ENCODE measurements around the gene WDR1. TPM values are rescaled to one million over a fixed set of nuclear protein-coding genes. Genes with fewer than 3 reads are reported as not detected.

WDR1 gene
- total RNA-seq, 2 experiments from 2014 or later, result 197 to 198 TPM

- no peaks in the 10 kb centered on the region for H3K4me1 Mint-ChIP-seq (ENCODE audit: low read depth)
- Histone ChIP-seq H3K36me3 (ENCODE audit: insufficient read depth, low read length) (no peaks in the 10 kb centered on the region), H3K27me3 (ENCODE audit: control insufficient read depth in 1 of 2, insufficient read depth in 2 of 2, low read length in 2 of 2) (no peaks in the 10 kb centered on the region), H3K4me1 (ENCODE audit: insufficient read depth, low read length) (peaks cover 5% of the 10 kb centered on the region), H3K4me3 (ENCODE audit: low read length) (no peak overlapping the region), H3K27ac (ENCODE audit: low read depth in 1 of 2, low read length in 2 of 2) (no peak overlapping the region), H3K9me3 (ENCODE audit: control insufficient read depth in 1 of 2, insufficient read depth in 1 of 2, low read length in 2 of 2) (no peaks in the 10 kb centered on the region)
- DNase-seq, result no peak
- POLR2A ChIA-PET, result no interaction called here
- H3K27me3 Mint-ChIP-seq, result no peaks in the 10 kb centered on the region
- no peak overlapping the region for H3K27ac Mint-ChIP-seq
- intact Hi-C loops (cut with DNase I, micrococcal nuclease), result no loop called here
- CTCF ChIA-PET, result no interaction called here
- TF ChIP-seq CTCF (IDR thresholded peaks at IDR 0.05), result no peak
- no peaks in the 10 kb centered on the region for H3K36me3 Mint-ChIP-seq (ENCODE audit: low read depth)
- no peaks in the 10 kb centered on the region for H3K9me3 Mint-ChIP-seq
- H3K4me3 Mint-ChIP-seq, result no peak overlapping the region
- ATAC-seq (ENCODE audit: poor library complexity), result no peak
Measured at GRCh38 chr4:10028910-10029309, 87.7 kb downstream of the WDR1 start.

GRCh38 chr4:10026485-10026884 lies 90.1 kb downstream of the WDR1 start:
- Histone ChIP-seq H3K9me3 (ENCODE audit: control insufficient read depth in 1 of 2, insufficient read depth in 1 of 2, low read length in 2 of 2) (no peaks in the 10 kb centered on the region), H3K27ac (ENCODE audit: low read depth in 1 of 2, low read length in 2 of 2) (no peak overlapping the region), H3K36me3 (ENCODE audit: insufficient read depth, low read length) (no peaks in the 10 kb centered on the region), H3K27me3 (ENCODE audit: control insufficient read depth in 1 of 2, insufficient read depth in 2 of 2, low read length in 2 of 2) (no peaks in the 10 kb centered on the region), H3K4me1 (ENCODE audit: insufficient read depth, low read length) (no peaks in the 10 kb centered on the region), H3K4me3 (ENCODE audit: low read length) (no peak overlapping the region)
- Mint-ChIP-seq H3K36me3 (ENCODE audit: low read depth) (no peaks in the 10 kb centered on the region), H3K4me3 (no peak overlapping the region), H3K4me1 (ENCODE audit: low read depth) (no peaks in the 10 kb centered on the region), H3K9me3 (no peaks in the 10 kb centered on the region), H3K27ac (no peak overlapping the region), H3K27me3 (no peaks in the 10 kb centered on the region)
- ATAC-seq (ENCODE audit: poor library complexity) (no peak), DNase-seq (no peak)
- no peak for TF ChIP-seq CTCF (IDR thresholded peaks at IDR 0.05)
- ChIA-PET POLR2A (no interaction called here), CTCF (no interaction called here)
- intact Hi-C loops (cut with DNase I, micrococcal nuclease), result no loop called here

- CTCF ChIA-PET, result no interaction called here
Measured at GRCh38 chr4:10025230-10025806, 91.3 kb downstream of the WDR1 start.

More at GRCh38 chr4:10025230-10025806, 91.3 kb downstream of the WDR1 start:
- intact Hi-C loops (cut with DNase I, micrococcal nuclease), result no loop called here
- Histone ChIP-seq H3K9me3 (ENCODE audit: control insufficient read depth in 1 of 2, insufficient read depth in 1 of 2, low read length in 2 of 2) (no peaks in the 10 kb centered on the region), H3K27me3 (ENCODE audit: control insufficient read depth in 1 of 2, insufficient read depth in 2 of 2, low read length in 2 of 2) (no peaks in the 10 kb centered on the region), H3K4me3 (ENCODE audit: low read length) (no peak overlapping the region), H3K36me3 (ENCODE audit: insufficient read depth, low read length) (no peaks in the 10 kb centered on the region), H3K4me1 (ENCODE audit: insufficient read depth, low read length) (no peaks in the 10 kb centered on the region), H3K27ac (ENCODE audit: low read depth in 1 of 2, low read length in 2 of 2) (no peak overlapping the region)
- H3K27me3 Mint-ChIP-seq, result no peaks in the 10 kb centered on the region
- no peak for TF ChIP-seq CTCF (IDR thresholded peaks at IDR 0.05)
- ATAC-seq (ENCODE audit: poor library complexity), result no peak
- no peaks in the 10 kb centered on the region for H3K36me3 Mint-ChIP-seq (ENCODE audit: low read depth)
- POLR2A ChIA-PET, result no interaction called here
- no peak overlapping the region for H3K27ac Mint-ChIP-seq
- H3K9me3 Mint-ChIP-seq, result no peaks in the 10 kb centered on the region
- no peak for DNase-seq
- no peak overlapping the region for H3K4me3 Mint-ChIP-seq
- H3K4me1 Mint-ChIP-seq (ENCODE audit: low read depth), result no peaks in the 10 kb centered on the region

Small RNA genes within 50 kb of the gene (microRNA-seq; reads per million reads assigned to microRNA genes)
- gene MIR3138 (ENCODE audit: borderline microRNAs expressed, borderline replicate concordance), result 0.81 reads per million

Other genes starting within 250 kb of the WDR1 start
- gene SLC2A9, start 95.3 kb downstream of the WDR1 start, total RNA-seq, result 1 to 10 TPM; 2.2 to 3.6 TPM

Data from CD4-positive, alpha-beta T cell (primary cell).